Memory B cell (primary cell): Measurements from ENCODE around the gene IGFBP6.

Experiments used
- ATAC-seq: fragments of 150-1000 bp; cut with Tn5 transposase; 2 replicates; pipeline ENCODE4 v1.10.0; 2021; ENCODE audit warnings: low read depth, mild to moderate bottlenecking, moderate library complexity
- DNase-seq, 2 donors: peaks; one replicate each; pipeline ENCODE4 v3.0.0; 2022; ENCODE audit warnings: low spot score in 2 of 2
- H3K27ac Mint-ChIP-seq: one replicate; pipeline ENCODE4 v1.8.0; 2022; ENCODE audit warnings: mild to moderate bottlenecking, moderate library complexity, mixed read lengths
- H3K27me3 Mint-ChIP-seq: one replicate; pipeline ENCODE4 v1.8.0; 2022; ENCODE audit warnings: mixed read lengths
- H3K36me3 Mint-ChIP-seq: one replicate; pipeline ENCODE4 v1.8.0; 2022; ENCODE audit warnings: mild to moderate bottlenecking, mixed read lengths
- H3K4me1 Mint-ChIP-seq: one replicate; pipeline ENCODE4 v1.8.0; 2022; ENCODE audit warnings: mixed read lengths
- H3K4me3 Mint-ChIP-seq: one replicate; pipeline ENCODE4 v1.8.0; 2022; ENCODE audit warnings: mild to moderate bottlenecking, moderate library complexity, mixed read lengths
- H3K9me3 Mint-ChIP-seq: one replicate; pipeline ENCODE4 v1.8.0; 2022; ENCODE audit warnings: mixed read lengths

The IGFBP6 gene

GRCh38 chr12:53063708-53064612 is 33.5 kb upstream of the IGFBP6 start:
- Mint-ChIP-seq H3K27me3 (peaks cover 2% of the 10 kb centered on the region), H3K4me3 (no peak overlapping the region), H3K4me1 (peaks cover 2% of the 10 kb centered on the region), H3K9me3 (no peaks in the 10 kb centered on the region), H3K36me3 (peaks cover 15% of the 10 kb centered on the region), H3K27ac (no peak overlapping the region)
- ATAC-seq (no peak), DNase-seq (no peak)

GRCh38 chr12:53064613-53065436 is 32.6 kb upstream of the IGFBP6 start:
- no peak for ATAC-seq

GRCh38 chr12:53065470-53065869 is 32.0 kb upstream of the IGFBP6 start:
- H3K4me3 Mint-ChIP-seq, result no peak overlapping the region
- H3K4me1 Mint-ChIP-seq, result peaks cover 4% of the 10 kb centered on the region
- DNase-seq (no peak), ATAC-seq (no peak)
- peaks cover 18% of the 10 kb centered on the region for H3K36me3 Mint-ChIP-seq
- no peaks in the 10 kb centered on the region for H3K27me3 Mint-ChIP-seq
- H3K27ac Mint-ChIP-seq, result no peak overlapping the region
- H3K9me3 Mint-ChIP-seq, result no peaks in the 10 kb centered on the region

More at GRCh38 chr12:53064613-53065436, 32.6 kb upstream of the IGFBP6 start:
- no peak for DNase-seq
- Mint-ChIP-seq H3K36me3 (peaks cover 15% of the 10 kb centered on the region), H3K27me3 (peaks cover 2% of the 10 kb centered on the region), H3K27ac (no peak overlapping the region), H3K4me1 (peaks cover 4% of the 10 kb centered on the region), H3K4me3 (no peak overlapping the region), H3K9me3 (no peaks in the 10 kb centered on the region)

GRCh38 chr12:53065975-53066931 is 31.2 kb upstream of the IGFBP6 start:
- Mint-ChIP-seq H3K27ac (peak overlapping the region; percentile 54), H3K9me3 (no peaks in the 10 kb centered on the region), H3K36me3 (peaks cover 22% of the 10 kb centered on the region), H3K27me3 (no peaks in the 10 kb centered on the region), H3K4me3 (no peak overlapping the region), H3K4me1 (peaks cover 9% of the 10 kb centered on the region)
- ATAC-seq (peak; percentile 86), DNase-seq (peak; percentile 65 to 73)

GRCh38 chr12:53067074-53067992 is 30.1 kb upstream of the IGFBP6 start:
- Mint-ChIP-seq H3K27ac (no peak overlapping the region), H3K27me3 (no peaks in the 10 kb centered on the region), H3K4me1 (peaks cover 11% of the 10 kb centered on the region), H3K4me3 (no peak overlapping the region), H3K9me3 (no peaks in the 10 kb centered on the region), H3K36me3 (peaks cover 29% of the 10 kb centered on the region)
- ATAC-seq, result no peak
- no peak for DNase-seq

GRCh38 chr12:53067993-53068770 is 29.3 kb upstream of the IGFBP6 start:
- Mint-ChIP-seq H3K9me3 (no peaks in the 10 kb centered on the region), H3K4me1 (peaks cover 17% of the 10 kb centered on the region), H3K36me3 (peaks cover 32% of the 10 kb centered on the region), H3K27ac (no peak overlapping the region), H3K27me3 (no peaks in the 10 kb centered on the region), H3K4me3 (no peak overlapping the region)
- ATAC-seq (no peak), DNase-seq (no peak)

GRCh38 chr12:53068811-53069585 is 28.5 kb upstream of the IGFBP6 start:
- ATAC-seq, result no peak
- H3K27me3 Mint-ChIP-seq, result no peaks in the 10 kb centered on the region
- peaks cover 18% of the 10 kb centered on the region for H3K4me1 Mint-ChIP-seq
- H3K9me3 Mint-ChIP-seq, result no peaks in the 10 kb centered on the region
- H3K27ac Mint-ChIP-seq, result no peak overlapping the region
- DNase-seq, result no peak
- H3K36me3 Mint-ChIP-seq, result peaks cover 29% of the 10 kb centered on the region
- no peak overlapping the region for H3K4me3 Mint-ChIP-seq

GRCh38 chr12:53069621-53070410 is 27.7 kb upstream of the IGFBP6 start:
- ATAC-seq (no peak), DNase-seq (no peak)
- Mint-ChIP-seq H3K27ac (no peak overlapping the region), H3K4me1 (peaks cover 23% of the 10 kb centered on the region), H3K9me3 (no peaks in the 10 kb centered on the region), H3K36me3 (peaks cover 34% of the 10 kb centered on the region), H3K27me3 (no peaks in the 10 kb centered on the region), H3K4me3 (no peak overlapping the region)

- no peak for ATAC-seq
- Mint-ChIP-seq H3K9me3 (no peaks in the 10 kb centered on the region), H3K4me3 (no peak overlapping the region), H3K36me3 (peaks cover 32% of the 10 kb centered on the region), H3K4me1 (peaks cover 28% of the 10 kb centered on the region), H3K27ac (no peak overlapping the region), H3K27me3 (no peaks in the 10 kb centered on the region)
- no peak for DNase-seq
Observed at GRCh38 chr12:53070877-53071492, 26.5 kb upstream of the IGFBP6 start.

GRCh38 chr12:53071591-53072551 is 25.6 kb upstream of the IGFBP6 start:
- H3K36me3 Mint-ChIP-seq, result peaks cover 32% of the 10 kb centered on the region
- ATAC-seq (no peak), DNase-seq (no peak)
- peaks cover 28% of the 10 kb centered on the region for H3K4me1 Mint-ChIP-seq
- peak overlapping the region; percentile 19 for H3K27ac Mint-ChIP-seq
- H3K4me3 Mint-ChIP-seq, result no peak overlapping the region
- H3K9me3 Mint-ChIP-seq, result no peaks in the 10 kb centered on the region
- H3K27me3 Mint-ChIP-seq, result no peaks in the 10 kb centered on the region
